NCI-H2029 (cell line): ENCODE results near the gene ABCC1.
"Not testable (repeated sequence)": the region's sequence is repeated elsewhere in the genome, so short reads cannot be mapped to it uniquely, and the experiment has no call there.

Source experiments
- DNase-seq: peaks from one replicate; lab custom pipeline; 2025; lab: John Stamatoyannopoulos, UW

Gene ABCC1

DNA sequence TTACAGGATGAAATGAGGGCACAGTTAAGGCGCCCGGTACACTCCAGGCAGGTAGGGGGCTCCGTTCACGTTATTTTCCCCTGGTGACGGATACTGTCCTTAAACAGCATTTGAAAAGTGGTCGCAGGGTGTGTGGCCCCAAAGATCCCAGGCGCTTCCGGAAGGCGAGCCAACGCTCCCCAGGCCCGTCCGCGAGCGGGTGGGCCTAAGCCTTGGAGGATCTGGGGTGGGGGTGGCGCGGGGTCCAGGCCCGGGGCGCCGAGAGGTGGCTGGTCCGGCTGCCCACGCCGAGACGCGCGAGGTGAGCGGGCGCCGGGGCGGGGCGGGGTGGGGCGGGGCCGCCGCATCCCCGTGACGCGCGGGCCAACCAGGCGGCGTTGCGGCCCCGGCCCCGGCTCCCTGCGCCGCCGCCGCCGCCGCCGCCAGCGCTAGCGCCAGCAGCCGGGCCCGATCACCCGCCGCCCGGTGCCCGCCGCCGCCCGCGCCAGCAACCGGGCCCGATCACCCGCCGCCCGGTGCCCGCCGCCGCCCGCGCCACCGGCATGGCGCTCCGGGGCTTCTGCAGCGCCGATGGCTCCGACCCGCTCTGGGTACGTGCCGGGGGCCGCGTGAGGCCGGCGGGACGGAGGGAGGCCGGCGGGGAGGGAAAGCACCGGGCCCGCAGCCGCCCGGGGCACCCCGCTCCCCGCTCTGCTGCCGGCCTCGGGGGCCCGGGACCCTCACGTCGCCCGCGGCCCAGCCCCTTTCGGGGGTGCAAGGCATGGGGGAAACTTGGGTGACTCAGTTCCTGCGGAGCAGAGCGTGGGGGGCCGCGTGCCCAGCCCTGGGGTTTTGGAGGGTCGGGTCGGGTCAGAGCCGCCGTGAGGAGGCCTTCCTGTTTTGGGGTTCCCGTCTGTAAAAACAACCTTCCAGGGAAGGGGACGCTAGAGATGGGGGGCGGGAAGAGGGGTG is at the start of gene ABCC1:
ABCC1 (plus strand) TSS at position 407 of the 951 bp plus-strand sequence; CDS start at position 543, 136 bp downstream.
- no peak for DNase-seq

- no peak for DNase-seq
Observed at GRCh38 chr16:15900357-15900756, 49.1 kb upstream of the ABCC1 start.

DNA sequence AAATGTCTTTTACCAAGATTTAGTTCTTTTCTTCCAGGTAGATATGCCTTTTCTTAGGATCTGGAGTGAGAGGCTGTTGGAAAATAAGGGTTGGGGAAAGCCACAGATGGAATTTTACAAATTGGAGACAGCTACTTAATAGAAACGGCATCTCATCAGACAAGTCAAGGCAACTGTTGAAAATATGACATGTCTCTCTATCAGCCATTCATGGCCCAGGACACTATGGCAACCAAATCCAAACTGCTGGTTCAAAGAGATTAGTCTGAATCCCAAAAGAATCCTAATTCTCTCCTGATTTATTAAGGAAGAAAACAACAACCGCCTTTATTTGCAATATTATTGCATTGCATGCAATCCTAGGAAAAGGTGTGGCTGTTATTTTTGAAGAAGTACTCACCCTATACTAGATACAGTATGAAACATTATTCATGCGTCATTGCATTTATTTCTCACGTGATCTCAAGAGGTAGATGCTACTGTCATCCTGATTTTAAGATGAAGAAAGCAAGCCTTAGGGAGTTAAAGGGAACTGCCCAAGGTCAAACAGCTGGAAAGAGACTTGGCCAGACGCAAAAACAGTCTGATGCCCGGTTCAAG is 48.4 kb upstream of the ABCC1 start:
- DNase-seq, result no peak

DNA sequence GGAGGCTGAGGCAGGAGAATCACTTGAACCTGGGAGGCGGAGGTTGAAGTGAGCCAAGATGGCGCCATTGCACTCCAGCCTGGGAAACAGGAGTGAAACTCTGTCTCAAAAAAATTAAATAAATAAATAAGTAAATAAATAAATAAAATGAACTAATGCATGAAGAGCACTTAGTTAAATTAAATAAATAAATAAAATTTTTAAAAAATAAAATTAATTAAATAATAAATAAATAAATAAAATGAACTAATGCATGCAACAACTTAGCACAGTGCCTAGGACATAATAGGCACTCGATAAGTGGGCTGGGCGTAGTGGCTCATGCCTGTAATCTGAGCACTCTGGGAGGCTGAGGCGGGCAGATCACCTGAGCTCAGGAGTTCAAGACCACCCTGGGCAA is 45.5 kb upstream of the ABCC1 start:
- DNase-seq, result no peak

DNA sequence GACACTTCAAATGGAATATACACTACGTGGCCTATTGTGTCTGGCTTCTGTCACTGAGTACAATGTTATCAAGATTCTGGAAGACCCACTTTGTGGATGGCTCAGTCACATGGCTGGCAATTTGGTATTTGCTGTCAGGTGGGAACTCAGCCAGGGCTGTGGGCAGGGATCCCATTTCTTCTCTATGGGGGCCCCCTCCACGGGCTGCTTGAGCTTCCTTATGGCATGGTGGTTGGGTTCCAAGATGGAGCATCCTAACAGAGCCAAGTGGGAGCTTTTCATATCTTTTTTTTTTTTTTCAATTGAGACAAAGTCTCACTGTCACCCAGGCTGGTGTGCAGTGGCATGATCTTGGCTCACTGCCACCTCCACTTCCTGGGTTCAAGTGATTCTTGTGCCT is 43.0 kb upstream of the ABCC1 start:
- DNase-seq, result no peak

GRCh38 chr16:15907863-15908478 is 41.4 kb upstream of the ABCC1 start:
- DNase-seq, result peak; percentile 94

DNA sequence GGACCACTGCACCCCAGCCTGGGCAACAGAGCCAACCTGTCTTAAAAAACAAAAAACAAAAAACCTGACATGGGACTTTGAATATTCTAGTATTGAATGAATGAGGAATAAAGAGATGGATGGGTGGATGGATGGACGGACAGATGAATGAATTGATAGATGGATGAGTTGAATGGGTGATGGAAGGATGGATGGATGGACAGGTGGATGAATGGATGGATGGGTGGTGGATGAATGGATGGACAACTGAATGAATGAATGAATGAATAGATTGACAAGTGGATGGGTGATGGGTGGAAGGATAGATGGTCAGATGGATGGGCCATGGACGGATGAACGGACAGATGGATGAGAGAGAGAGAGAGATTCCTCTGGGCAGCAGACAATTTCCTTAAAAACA is 38.2 kb upstream of the ABCC1 start:
- no peak for DNase-seq

DNA sequence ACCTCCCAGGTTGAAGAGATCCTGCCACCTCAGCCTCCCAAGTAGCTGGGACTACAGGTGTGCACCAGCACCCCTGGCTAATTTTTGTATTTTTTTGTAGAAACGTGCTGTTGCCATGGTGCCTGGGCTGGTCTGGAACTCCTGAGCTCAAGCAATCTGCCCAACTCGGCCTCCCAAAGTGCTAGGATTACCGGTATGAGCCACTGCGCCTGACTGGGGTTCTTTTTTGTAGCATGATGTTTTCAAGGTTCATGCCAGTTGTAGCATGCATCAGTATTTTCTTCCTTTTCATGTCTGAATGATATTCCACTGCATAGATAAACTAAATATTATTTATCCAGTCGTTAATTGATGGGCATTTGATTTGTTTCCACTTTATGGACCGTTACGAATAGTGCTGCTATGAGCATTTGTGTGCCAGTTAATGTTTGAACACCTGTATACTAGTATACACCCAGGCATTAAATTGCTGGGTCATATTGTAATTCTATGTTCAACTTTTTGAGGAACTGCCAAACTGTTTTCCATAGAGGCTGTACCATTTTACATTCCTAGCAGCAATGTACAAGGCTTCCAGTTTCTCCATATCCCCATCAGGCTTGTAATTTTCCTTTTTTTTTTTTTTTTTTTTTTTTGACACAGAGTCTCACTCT is 36.2 kb upstream of the ABCC1 start:
- DNase-seq, result no peak

- DNase-seq, result no peak
Observed at GRCh38 chr16:15915555-15916081, 33.8 kb upstream of the ABCC1 start.

GRCh38 chr16:15916323-15916722 is 33.1 kb upstream of the ABCC1 start:
- DNase-seq, result no peak

DNA sequence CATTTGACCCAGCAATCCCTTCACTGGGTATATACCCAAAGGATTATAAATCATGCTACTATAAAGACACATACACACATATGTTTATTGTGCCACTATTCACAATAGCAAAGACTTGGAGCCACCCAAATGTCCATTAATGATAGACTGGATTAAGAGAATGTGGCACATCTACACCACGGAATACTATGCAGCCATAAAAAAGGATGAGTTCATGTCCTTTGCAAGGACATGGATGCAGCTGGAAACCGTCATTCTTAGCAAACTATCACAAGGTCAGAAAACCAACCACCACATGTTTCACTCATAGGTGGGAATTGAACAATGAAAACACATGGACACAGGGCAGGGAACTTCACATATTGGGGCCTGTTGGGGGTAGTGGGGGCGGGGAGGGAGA is 31.1 kb upstream of the ABCC1 start:
- DNase-seq, result not testable (repeated sequence)

- no peak for DNase-seq
Observed at GRCh38 chr16:15919331-15919730, 30.1 kb upstream of the ABCC1 start.

DNA sequence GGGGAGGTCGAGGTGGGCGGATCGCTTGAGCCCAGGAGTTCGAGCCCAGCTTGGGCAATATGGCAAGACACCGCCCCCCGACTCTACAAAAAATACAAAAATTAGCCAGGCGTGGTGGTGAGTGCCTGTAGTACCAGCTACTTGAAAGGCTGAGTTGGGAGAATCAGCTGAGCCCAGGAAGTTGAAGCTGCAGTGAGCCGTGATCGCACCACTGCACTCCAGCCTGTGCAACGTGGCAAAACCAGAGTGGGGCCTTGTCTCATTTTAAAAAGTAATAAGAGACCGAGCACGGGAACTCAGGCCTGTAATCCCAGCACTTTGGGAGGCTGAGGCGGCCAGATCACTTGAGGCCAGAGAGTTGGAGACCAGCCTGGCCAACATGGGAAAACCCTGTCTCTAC is 24.4 kb upstream of the ABCC1 start:
- DNase-seq, result no peak

- DNase-seq, result no peak
Observed at GRCh38 chr16:15925631-15926030, 23.8 kb upstream of the ABCC1 start.

GRCh38 chr16:15928261-15929104 is 20.9 kb upstream of the ABCC1 start:
- DNase-seq, result no peak

GRCh38 chr16:15932939-15933338 is 16.5 kb upstream of the ABCC1 start:
- DNase-seq, result no peak

GRCh38 chr16:15933781-15934180 is 15.6 kb upstream of the ABCC1 start:
- DNase-seq, result no peak

- DNase-seq, result no peak
Observed at GRCh38 chr16:15934991-15935390, 14.4 kb upstream of the ABCC1 start.

- DNase-seq, result not testable (repeated sequence)
Observed at GRCh38 chr16:15936809-15937208, 12.6 kb upstream of the ABCC1 start.

GRCh38 chr16:15942931-15943690 is 6.3 kb upstream of the ABCC1 start:
- no peak for DNase-seq
